Anterior cingulate cortex (tissue), 58 donors: ENCODE results near the gene SERTAD3.
"Not testable (repeated sequence)": the region's sequence is repeated elsewhere in the genome, so short reads cannot be mapped to it uniquely, and the experiment has no call there.

Experiments
- DNase-seq, 58 donors: peaks; one replicate each; lab custom pipeline; 2025; lab: John Stamatoyannopoulos, UW

SERTAD3 gene

GRCh38 chr19:40430242-40430641 is 13.9 kb downstream of the SERTAD3 start:
- DNase-seq: not testable (repeated sequence)

GRCh38 chr19:40428197-40428596 is 15.9 kb downstream of the SERTAD3 start:
- DNase-seq: not testable (repeated sequence)

- peak; percentile 96 to 100 (median 100) for DNase-seq
Measured at GRCh38 chr19:40425450-40426287, 18.5 kb downstream of the SERTAD3 start, which contains the start of gene SERTAD1. TSS of gene SERTAD1 (minus strand) at chr19:40425992. CDS start at chr19:40423546, 2,446 bp downstream.

GRCh38 chr19:40424637-40425449 is 19.3 kb downstream of the SERTAD3 start:
- DNase-seq: peak in 9 of 58 donors; percentile 27 to 76 (median 48)

- no peak for DNase-seq
Measured at GRCh38 chr19:40423938-40424337, 20.2 kb downstream of the SERTAD3 start.

- DNase-seq: no peak
Measured at GRCh38 chr19:40422748-40423566, 21.2 kb downstream of the SERTAD3 start.

GRCh38 chr19:40421993-40422747 is 22.0 kb downstream of the SERTAD3 start:
- no peak for DNase-seq

- peak; percentile 19 to 97 (median 84) for DNase-seq
Measured at GRCh38 chr19:40420766-40421765, 23.1 kb downstream of the SERTAD3 start.

- DNase-seq: no peak
Measured at GRCh38 chr19:40420451-40420765, 23.7 kb downstream of the SERTAD3 start.

- DNase-seq: no peak
Measured at GRCh38 chr19:40419780-40420179, 24.4 kb downstream of the SERTAD3 start.

- no peak for DNase-seq
Measured at GRCh38 chr19:40419066-40419612, 25.0 kb downstream of the SERTAD3 start.

GRCh38 chr19:40418040-40418439 is 26.1 kb downstream of the SERTAD3 start:
- no peak for DNase-seq

- DNase-seq: no peak
Measured at GRCh38 chr19:40417643-40417981, 26.5 kb downstream of the SERTAD3 start.

GRCh38 chr19:40416918-40417642 is 27.1 kb downstream of the SERTAD3 start:
- DNase-seq: peak in 1 of 58 donors; percentile 5

- no peak for DNase-seq
Measured at GRCh38 chr19:40415768-40416167, 28.4 kb downstream of the SERTAD3 start.

- no peak for DNase-seq
Measured at GRCh38 chr19:40414542-40415535, 29.3 kb downstream of the SERTAD3 start.
